ENCODE data around the gene ASB6. TPM values are rescaled to one million over a fixed set of nuclear protein-coding genes. Genes with fewer than 3 reads are reported as not detected.

The ASB6 gene, protein sequence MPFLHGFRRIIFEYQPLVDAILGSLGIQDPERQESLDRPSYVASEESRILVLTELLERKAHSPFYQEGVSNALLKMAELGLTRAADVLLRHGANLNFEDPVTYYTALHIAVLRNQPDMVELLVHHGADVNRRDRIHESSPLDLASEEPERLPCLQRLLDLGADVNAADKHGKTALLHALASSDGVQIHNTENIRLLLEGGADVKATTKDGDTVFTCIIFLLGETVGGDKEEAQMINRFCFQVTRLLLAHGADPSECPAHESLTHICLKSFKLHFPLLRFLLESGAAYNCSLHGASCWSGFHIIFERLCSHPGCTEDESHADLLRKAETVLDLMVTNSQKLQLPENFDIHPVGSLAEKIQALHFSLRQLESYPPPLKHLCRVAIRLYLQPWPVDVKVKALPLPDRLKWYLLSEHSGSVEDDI
- polyA plus RNA-seq (2011; rRNA removed) (9.2 and 9.4 TPM in 2 replicates), polyA plus RNA-seq (2017; fragmentation: RNase III; extraction: RNeasy Plus Mini Kit Qiagen cat#74134 plus additional on column Dnase treatment) (16.3 to 17.3 TPM (median 16.3 TPM) in 3 replicates), polyA minus RNA-seq (2011; rRNA and poly(A)+ RNA removed) (7.4 and 8.4 TPM in 2 replicates)
- 19.0 and 23.7 TPM in 2 replicates for polyA plus RNA-seq (2012; cell fraction: cytosol; rRNA removed)
- polyA plus RNA-seq (2012; cell fraction: nucleus; rRNA removed): 31.4 and 37.7 TPM in 2 replicates

DNA sequence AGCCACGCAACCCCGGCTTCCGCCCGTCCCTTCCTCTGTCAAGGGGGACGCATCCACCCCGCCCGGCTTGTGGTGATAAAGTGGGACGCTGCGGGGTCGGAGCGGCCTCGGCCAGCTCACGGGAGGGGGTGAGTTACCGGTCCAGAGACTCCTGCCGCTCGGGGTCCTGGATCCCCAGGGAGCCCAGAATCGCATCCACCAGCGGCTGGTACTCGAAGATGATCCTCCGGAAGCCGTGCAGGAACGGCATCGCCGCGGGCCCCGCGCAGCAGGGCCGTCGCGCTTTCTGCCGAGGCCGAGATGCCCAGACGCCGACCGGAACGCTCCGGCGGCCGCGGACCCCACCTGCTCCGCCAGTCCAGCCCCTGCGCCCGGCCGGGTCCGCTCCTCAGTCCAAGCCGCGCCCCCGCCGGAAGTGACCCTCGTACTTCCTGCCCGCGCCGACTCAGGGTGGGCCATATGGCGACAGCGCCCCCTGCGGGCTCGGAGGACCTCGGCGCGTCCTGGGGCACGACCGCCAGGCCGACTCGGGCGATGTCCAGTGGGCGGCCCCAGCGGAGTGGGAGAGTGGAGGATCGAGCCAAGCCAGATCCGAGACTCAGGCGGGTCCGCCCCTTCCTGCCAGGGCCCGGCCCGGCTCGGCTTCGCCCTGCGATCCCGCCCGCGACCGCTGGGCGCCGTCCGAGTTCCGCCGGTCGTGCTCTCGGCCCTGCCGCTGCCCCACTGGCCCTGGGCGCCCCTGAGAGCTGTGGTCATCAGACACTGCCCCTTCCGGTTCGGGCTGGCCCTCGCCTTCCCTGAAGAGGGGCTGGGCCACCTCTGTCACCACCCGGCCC lies at the start of gene ASB6:
Gene ASB6 (minus strand): TSS at position 402 of the 836 bp plus-strand sequence. CDS start 152 bp downstream, at position 250.
- DNase-seq (ENCODE audit: low read depth in 1 of 2, low spot score in 1 of 2) (peak; percentile 98), FAIRE-seq (no peak), ATAC-seq (peak; percentile 93 to 97)
- peaks cover 18% of the 10 kb centered on the region for H3K4me1 ChIP-seq
- ChIA-PET POLR2A (interaction anchor here (1.0 kb wide), 1 partner anchor 148 kb away, joined by 3 read pairs; no protein-coding TSS in a partner anchor), CTCF (interaction anchor here (0.6 to 26.2 kb wide), 50 partner anchors 10 to 779 kb away, joined by 3 to 947 read pairs (median 5); partner anchors contain the start of genes NTMT1, PTGES and TOR1B)
- peak within 1 kb of the TSS; percentile 87 for H3K4me3 ChIP-seq
- H3K9me3 ChIP-seq: no peaks in the 10 kb centered on the region
- H3K27ac ChIP-seq: peak within 1 kb of the TSS; percentile 83 to 94
- peak within 1 kb of the TSS; percentile 91 for H3K4me2 ChIP-seq
- under 1% methylated on average over 18 of the region's 93 CpGs for WGBS (ENCODE audit: missing lambda C conversion rate)
- 0 out of 2 replicates have a peak, but pooled peaks have one; percentile 17 for TF ChIP-seq PHF8 (IDR thresholded peaks at IDR 0.05; ENCODE audit: borderline replicate concordance, low read depth)
- TF ChIP-seq, protein P1, sequence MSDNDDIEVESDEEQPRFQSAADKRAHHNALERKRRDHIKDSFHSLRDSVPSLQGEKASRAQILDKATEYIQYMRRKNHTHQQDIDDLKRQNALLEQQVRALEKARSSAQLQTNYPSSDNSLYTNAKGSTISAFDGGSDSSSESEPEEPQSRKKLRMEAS (IDR thresholded peaks at IDR 0.05): peak; percentile 80
- 0 out of 2 replicates have a peak, but pooled peaks have one; percentile 75 for TF ChIP-seq MAZ (IDR thresholded peaks at IDR 0.05; ENCODE audit: borderline replicate concordance, low read depth, low read length)
- TF ChIP-seq KDM5A (IDR thresholded peaks at IDR 0.05): peak; percentile 88
- TF ChIP-seq HDAC2 (IDR thresholded peaks at IDR 0.05): no peak
- peak; percentile 67 to 95; a peak in 4 of 5 replicates for TF ChIP-seq JUN (IDR thresholded peaks at IDR 0.05)
- no peak for TF ChIP-seq EHMT2 (IDR thresholded peaks at IDR 0.05; ENCODE audit: low read depth)
- peak; percentile 99 for TF ChIP-seq SMC3 (IDR thresholded peaks at IDR 0.05)
- no peak for TF ChIP-seq SREBF2 (IDR thresholded peaks at IDR 0.05)
- TF ChIP-seq FOSL2 (IDR thresholded peaks at IDR 0.05): no peak
- peak; percentile 34; the same call in 1 of the 2 replicates for TF ChIP-seq FOSL2 (CRISPR knock-in tag; IDR thresholded peaks at IDR 0.05)
- TF ChIP-seq POLR2A (IDR thresholded peaks at IDR 0.05; ENCODE audit: low read length): peak; percentile 60
- TF ChIP-seq RAD21 (conservative IDR thresholded peaks at IDR 0.05 in 1 of 2, IDR thresholded peaks at IDR 0.05 in 1 of 2): peak; percentile 87 to 99
- TF ChIP-seq, protein P2, sequence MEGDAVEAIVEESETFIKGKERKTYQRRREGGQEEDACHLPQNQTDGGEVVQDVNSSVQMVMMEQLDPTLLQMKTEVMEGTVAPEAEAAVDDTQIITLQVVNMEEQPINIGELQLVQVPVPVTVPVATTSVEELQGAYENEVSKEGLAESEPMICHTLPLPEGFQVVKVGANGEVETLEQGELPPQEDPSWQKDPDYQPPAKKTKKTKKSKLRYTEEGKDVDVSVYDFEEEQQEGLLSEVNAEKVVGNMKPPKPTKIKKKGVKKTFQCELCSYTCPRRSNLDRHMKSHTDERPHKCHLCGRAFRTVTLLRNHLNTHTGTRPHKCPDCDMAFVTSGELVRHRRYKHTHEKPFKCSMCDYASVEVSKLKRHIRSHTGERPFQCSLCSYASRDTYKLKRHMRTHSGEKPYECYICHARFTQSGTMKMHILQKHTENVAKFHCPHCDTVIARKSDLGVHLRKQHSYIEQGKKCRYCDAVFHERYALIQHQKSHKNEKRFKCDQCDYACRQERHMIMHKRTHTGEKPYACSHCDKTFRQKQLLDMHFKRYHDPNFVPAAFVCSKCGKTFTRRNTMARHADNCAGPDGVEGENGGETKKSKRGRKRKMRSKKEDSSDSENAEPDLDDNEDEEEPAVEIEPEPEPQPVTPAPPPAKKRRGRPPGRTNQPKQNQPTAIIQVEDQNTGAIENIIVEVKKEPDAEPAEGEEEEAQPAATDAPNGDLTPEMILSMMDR (IDR thresholded peaks at IDR 0.05): peak; percentile 99

DNA sequence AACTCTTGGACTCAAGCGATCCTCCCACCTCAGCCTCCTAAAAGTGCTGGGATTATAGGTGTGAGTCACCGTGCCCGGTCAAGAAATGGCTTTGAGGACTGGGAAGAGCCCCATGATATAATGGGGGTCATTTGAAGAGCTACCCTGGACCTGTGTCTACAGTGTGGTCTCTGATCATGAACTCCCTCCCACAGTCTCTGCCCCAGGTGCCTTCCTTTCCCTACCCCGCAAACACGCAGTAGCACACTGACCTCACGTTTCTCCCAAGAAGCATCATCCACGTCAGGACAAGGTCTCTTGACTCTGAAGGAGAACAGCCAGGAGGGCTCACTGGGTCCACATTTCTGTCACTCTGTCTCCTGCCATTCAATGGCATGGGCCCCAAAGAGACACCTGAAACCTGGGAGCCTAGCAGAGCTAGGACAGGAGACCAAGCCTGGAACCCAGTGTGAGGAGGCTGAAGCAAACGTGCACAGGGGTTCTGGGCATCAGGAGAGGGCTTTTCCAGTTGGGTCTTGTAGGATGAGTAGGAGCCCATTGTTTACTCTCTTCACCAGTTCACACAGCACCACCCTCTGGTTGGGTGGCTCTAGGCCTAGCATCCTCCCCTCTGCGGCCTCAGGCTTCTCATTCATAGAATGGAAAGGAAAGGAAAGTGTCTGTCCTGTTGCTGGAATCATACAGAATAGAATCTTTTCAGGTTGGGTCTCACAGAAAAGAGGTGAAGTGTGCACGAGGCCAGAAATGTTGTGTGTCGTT lies 46.5 kb upstream of the ASB6 start:
- DNase-seq (ENCODE audit: low read depth in 1 of 2, low spot score in 1 of 2) (no peak), ATAC-seq (no peak), FAIRE-seq (no peak)
- Histone ChIP-seq H3K4me3 (no peak overlapping the region), H3K4me2 (no peak overlapping the region), H3K4me1 (peaks cover 38% of the 10 kb centered on the region), H3K9me3 (no peaks in the 10 kb centered on the region), H3K27ac (peak overlapping the region in 1 of 2 experiments; percentile 85; a peak in 3 of 6 replicates)
- POLR2A ChIA-PET: no interaction called here
- CTCF ChIA-PET: interaction anchor here (1.2 to 2.4 kb wide), 3 partner anchors 9 to 16 kb away, joined by 4 to 10 read pairs (median 5); no protein-coding TSS in a partner anchor
- WGBS (ENCODE audit: missing lambda C conversion rate): 90% methylated on average over 10 of the region's 11 CpGs
- no peak for TF ChIP-seq FOSB (CRISPR knock-in tag; IDR thresholded peaks at IDR 0.05)
- TF ChIP-seq RAD21 (conservative IDR thresholded peaks at IDR 0.05 in 1 of 2, IDR thresholded peaks at IDR 0.05 in 1 of 2): no peak
- TF ChIP-seq ZC3H11A (IDR thresholded peaks at IDR 0.05): no peak
- no peak for TF ChIP-seq SREBF2 (IDR thresholded peaks at IDR 0.05)
- no peak for TF ChIP-seq ESRRA (IDR thresholded peaks at IDR 0.05; ENCODE audit: borderline replicate concordance, low read length)
- no peak for TF ChIP-seq PHF8 (IDR thresholded peaks at IDR 0.05; ENCODE audit: borderline replicate concordance, low read depth)
- no peak for TF ChIP-seq FOXS1 (CRISPR knock-in tag; IDR thresholded peaks at IDR 0.05)
- TF ChIP-seq CEBPB (IDR thresholded peaks at IDR 0.05): no peak
- TF ChIP-seq TP53 (CRISPR knock-in tag; IDR thresholded peaks at IDR 0.05): no peak
- TF ChIP-seq, protein P3, sequence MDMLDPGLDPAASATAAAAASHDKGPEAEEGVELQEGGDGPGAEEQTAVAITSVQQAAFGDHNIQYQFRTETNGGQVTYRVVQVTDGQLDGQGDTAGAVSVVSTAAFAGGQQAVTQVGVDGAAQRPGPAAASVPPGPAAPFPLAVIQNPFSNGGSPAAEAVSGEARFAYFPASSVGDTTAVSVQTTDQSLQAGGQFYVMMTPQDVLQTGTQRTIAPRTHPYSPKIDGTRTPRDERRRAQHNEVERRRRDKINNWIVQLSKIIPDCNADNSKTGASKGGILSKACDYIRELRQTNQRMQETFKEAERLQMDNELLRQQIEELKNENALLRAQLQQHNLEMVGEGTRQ (IDR thresholded peaks at IDR 0.05): no peak
- TF ChIP-seq, protein P4, sequence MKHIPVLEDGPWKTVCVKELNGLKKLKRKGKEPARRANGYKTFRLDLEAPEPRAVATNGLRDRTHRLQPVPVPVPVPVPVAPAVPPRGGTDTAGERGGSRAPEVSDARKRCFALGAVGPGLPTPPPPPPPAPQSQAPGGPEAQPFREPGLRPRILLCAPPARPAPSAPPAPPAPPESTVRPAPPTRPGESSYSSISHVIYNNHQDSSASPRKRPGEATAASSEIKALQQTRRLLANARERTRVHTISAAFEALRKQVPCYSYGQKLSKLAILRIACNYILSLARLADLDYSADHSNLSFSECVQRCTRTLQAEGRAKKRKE (CRISPR knock-in tag; IDR thresholded peaks at IDR 0.05; ENCODE audit: low read depth): no peak
- TF ChIP-seq, protein P1 (IDR thresholded peaks at IDR 0.05): no peak
- TF ChIP-seq, protein P2 (IDR thresholded peaks at IDR 0.05): no peak
